Upper lobe of right lung (tissue), 1 donor: ENCODE results near the gene PCDHB7. TPM values are rescaled to one million over a fixed set of nuclear protein-coding genes. Genes with fewer than 3 reads are reported as not detected.
"Not testable (repeated sequence)": the region's sequence is repeated elsewhere in the genome, so short reads cannot be mapped to it uniquely, and the experiment has no call there.

Experiments
- ATAC-seq: fragments of 200-7000 bp; cut with Tn5 transposase; one replicate; pipeline ENCODE4 v1.9.1; 2020; ENCODE audit warnings: mild to moderate bottlenecking, moderate library complexity
- DNase-seq: peaks from one replicate; pipeline ENCODE4 v3.0.0-alpha.2; 2020
- H3K27ac ChIP-seq: fragments of 200-600 bp; one replicate; pipeline ENCODE4 v1.8.0; 2022
- H3K27me3 ChIP-seq: fragments of 200-600 bp; one replicate; pipeline ENCODE4 v1.8.0; 2022; ENCODE audit warnings: mild to moderate bottlenecking
- H3K36me3 ChIP-seq: fragments of 200-600 bp; one replicate; pipeline ENCODE4 v1.8.0; 2022
- H3K4me1 ChIP-seq: fragments of 200-600 bp; one replicate; pipeline ENCODE4 v1.8.0; 2022
- H3K4me3 ChIP-seq: fragments of 200-600 bp; one replicate; pipeline ENCODE4 v1.8.0; 2022; ENCODE audit warnings: mild to moderate bottlenecking
- H3K9me3 ChIP-seq: fragments of 200-600 bp; one replicate; pipeline ENCODE4 v1.8.0; 2022
- intact Hi-C: fragments of 100-400 bp; cut with DNase I; formaldehyde crosslinking; loops from one replicate; pipeline ENCODE4 v1.11.0; 2022
- total RNA-seq: library from RNA; stranded (reverse); fragmentation: NEBNext Ultra II Directional; extraction: Animal tissue kit (Norgen Biotek cat#: 25700); gene quantifications from one replicate; pipeline ENCODE4 v1.2.1, GENCODE V29; 2021
- TF ChIP-seq, protein P1 (sequence below): fragments of 200-600 bp; IDR thresholded peaks from one replicate; pipeline ENCODE4 v1.8.0; 2022; ENCODE audit warnings: antibody characterized with exemption
- donor health status: DM: no; HTN: yes; CAD: no; lungs with severe emphysema.

Gene PCDHB7
- total RNA-seq, 1 donor from 2014 or later, result 2.8 TPM

DNA sequence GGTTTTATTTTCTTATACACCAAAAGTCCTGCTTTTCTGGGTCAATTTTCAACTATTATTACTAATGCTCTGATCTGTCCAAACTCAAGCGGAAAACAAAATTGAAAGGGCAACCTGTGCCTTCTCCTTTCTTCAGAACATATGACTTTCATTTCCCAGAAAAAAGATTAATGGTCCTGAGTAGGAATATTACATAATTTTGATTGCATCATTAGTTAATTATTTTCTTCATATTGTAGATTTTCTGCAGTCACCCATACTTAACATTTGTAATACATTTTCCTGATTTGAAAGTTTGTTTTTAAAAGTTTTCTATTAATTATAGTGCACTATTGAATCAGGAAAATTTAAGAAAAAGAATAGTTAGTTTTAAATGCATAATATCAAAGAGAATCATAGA lies 3.5 kb downstream of the PCDHB7 start:
- peaks cover 14% of the 10 kb centered on the region for H3K27me3 ChIP-seq
- H3K9me3 ChIP-seq, result peaks cover 7% of the 10 kb centered on the region
- intact Hi-C loops, result no loop called here
- H3K27ac ChIP-seq, result no peak overlapping the region
- ATAC-seq, result no peak
- no peaks in the 10 kb centered on the region for H3K36me3 ChIP-seq
- no peak overlapping the region for H3K4me3 ChIP-seq
- DNase-seq, result no peak
- TF ChIP-seq, protein P1, sequence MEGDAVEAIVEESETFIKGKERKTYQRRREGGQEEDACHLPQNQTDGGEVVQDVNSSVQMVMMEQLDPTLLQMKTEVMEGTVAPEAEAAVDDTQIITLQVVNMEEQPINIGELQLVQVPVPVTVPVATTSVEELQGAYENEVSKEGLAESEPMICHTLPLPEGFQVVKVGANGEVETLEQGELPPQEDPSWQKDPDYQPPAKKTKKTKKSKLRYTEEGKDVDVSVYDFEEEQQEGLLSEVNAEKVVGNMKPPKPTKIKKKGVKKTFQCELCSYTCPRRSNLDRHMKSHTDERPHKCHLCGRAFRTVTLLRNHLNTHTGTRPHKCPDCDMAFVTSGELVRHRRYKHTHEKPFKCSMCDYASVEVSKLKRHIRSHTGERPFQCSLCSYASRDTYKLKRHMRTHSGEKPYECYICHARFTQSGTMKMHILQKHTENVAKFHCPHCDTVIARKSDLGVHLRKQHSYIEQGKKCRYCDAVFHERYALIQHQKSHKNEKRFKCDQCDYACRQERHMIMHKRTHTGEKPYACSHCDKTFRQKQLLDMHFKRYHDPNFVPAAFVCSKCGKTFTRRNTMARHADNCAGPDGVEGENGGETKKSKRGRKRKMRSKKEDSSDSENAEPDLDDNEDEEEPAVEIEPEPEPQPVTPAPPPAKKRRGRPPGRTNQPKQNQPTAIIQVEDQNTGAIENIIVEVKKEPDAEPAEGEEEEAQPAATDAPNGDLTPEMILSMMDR, result no peak
- no peaks in the 10 kb centered on the region for H3K4me1 ChIP-seq

DNA sequence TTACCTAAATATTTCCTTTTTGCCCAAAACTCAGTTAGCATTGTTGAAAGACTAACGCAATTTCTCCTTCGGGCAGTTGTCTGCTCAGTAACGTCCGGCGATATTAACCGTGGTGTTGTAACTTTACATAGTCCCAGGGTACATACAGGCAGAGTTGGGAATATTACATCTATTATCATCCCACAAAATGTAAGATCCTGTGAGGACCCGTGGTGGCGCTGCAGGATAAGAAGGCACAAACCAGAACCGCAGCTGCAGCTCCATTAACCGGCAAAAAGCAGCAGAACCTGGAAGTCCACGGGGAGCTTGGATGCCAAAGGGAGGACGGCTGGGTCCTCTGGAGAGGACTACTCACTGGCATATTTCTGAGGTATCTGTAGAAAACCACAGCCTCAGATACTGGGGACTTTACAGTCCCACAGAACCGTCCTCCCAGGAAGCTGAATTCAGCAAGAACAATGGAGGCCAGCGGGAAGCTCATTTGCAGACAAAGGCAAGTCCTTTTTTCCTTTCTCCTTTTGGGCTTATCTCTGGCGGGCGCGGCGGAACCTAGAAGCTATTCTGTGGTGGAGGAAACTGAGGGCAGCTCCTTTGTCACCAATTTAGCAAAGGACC lies 5.2 kb downstream of the PCDHB7 start, which contains the start of gene PCDHB8:
PCDHB8 (plus strand) TSS at position 214 of the 615 bp plus-strand sequence; CDS start at position 459, 245 bp downstream.
- peaks cover 14% of the 10 kb centered on the region for H3K27me3 ChIP-seq
- DNase-seq, H3K4me3 ChIP-seq, H3K4me1 ChIP-seq, H3K9me3 ChIP-seq, H3K27ac ChIP-seq, H3K36me3 ChIP-seq, intact Hi-C loops: not testable (repeated sequence)
- ATAC-seq, result peak; percentile 67

DNA sequence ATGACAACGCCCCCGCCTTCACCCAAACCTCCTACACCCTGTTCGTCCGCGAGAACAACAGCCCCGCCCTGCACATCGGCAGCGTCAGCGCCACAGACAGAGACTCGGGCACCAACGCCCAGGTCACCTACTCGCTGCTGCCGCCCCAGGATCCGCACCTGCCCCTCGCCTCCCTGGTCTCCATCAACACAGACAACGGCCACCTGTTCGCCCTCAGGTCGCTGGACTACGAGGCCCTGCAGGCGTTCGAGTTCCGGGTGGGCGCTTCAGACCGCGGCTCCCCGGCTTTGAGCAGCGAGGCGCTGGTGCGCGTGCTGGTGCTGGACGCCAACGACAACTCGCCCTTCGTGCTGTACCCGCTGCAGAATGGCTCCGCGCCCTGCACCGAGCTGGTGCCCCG lies 6.9 kb downstream of the PCDHB7 start:
- DNase-seq, H3K9me3 ChIP-seq, ATAC-seq, H3K27ac ChIP-seq, H3K36me3 ChIP-seq, H3K4me3 ChIP-seq, H3K4me1 ChIP-seq, intact Hi-C loops: not testable (repeated sequence)
- peaks cover 14% of the 10 kb centered on the region for H3K27me3 ChIP-seq

DNA sequence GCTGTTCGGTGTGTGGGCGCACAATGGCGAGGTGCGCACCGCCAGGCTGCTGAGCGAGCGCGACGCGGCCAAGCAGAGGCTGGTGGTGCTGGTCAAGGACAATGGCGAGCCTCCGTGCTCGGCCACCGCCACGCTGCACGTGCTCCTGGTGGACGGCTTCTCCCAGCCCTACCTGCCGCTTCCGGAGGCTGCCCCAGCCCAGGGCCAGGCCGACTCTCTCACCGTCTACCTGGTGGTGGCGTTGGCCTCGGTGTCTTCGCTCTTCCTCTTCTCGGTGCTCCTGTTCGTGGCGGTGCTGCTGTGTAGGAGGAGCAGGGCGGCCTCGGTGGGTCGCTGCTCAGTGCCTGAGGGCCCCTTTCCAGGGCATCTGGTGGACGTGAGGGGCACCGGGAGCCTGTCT lies 7.4 kb downstream of the PCDHB7 start:
- H3K27me3 ChIP-seq, result peaks cover 14% of the 10 kb centered on the region
- H3K27ac ChIP-seq, H3K4me3 ChIP-seq, H3K9me3 ChIP-seq, DNase-seq, H3K36me3 ChIP-seq, intact Hi-C loops, ATAC-seq, H3K4me1 ChIP-seq: not testable (repeated sequence)

DNA sequence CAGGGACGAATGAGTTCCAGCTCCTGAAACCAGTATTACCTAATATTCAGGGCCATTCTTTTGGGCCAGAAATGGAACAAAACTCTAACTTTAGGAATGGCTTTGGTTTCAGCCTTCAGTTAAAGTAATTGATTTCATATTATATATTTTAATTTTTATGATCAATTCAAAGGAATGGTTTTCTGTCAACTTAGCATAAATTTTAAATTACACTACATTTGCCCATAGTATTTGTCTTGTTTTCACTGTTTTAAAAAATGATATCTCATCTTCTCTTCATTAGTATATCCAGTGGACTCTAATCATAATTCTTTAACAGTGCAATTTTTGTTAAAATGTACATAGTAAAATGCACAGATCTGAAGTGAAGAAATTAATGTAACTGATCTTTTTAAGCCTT lies 7.9 kb downstream of the PCDHB7 start:
- Histone ChIP-seq H3K27me3 (peaks cover 14% of the 10 kb centered on the region), H3K27ac (no peak overlapping the region), H3K9me3 (peaks cover 7% of the 10 kb centered on the region), H3K36me3 (no peaks in the 10 kb centered on the region), H3K4me3 (no peak overlapping the region), H3K4me1 (no peaks in the 10 kb centered on the region)
- no peak for DNase-seq
- intact Hi-C loops, result no loop called here
- ATAC-seq, result no peak
- TF ChIP-seq, protein P1, result no peak

DNA sequence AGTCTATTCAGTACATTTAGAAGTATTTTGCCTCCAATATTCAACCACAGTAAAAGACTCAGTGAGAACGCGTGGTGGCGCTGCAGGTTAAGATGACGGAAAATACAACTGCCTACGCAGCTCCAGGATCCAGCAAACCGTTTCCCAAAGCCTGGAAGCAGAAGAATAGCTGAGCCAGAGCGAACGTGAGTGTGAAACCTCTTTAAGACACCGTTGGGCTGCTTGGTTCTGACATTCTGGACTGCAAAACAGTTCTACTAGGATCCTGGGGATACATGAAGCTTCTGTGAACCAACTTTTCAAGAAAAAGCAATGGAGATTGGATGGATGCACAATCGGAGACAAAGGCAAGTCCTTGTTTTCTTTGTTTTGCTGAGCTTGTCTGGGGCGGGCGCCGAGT lies 9.8 kb downstream of the PCDHB7 start, which contains the start of gene PCDHB16:
PCDHB16 (plus strand) TSS at position 140 of the 400 bp plus-strand sequence; CDS start at position 313, 173 bp downstream.
- intact Hi-C loops, result no loop called here
- H3K4me1 ChIP-seq, result no peaks in the 10 kb centered on the region
- TF ChIP-seq, protein P1, result peak; percentile 37
- H3K36me3 ChIP-seq, result no peaks in the 10 kb centered on the region
- peaks cover 7% of the 10 kb centered on the region for H3K27me3 ChIP-seq
- ATAC-seq, result peak; percentile 44
- DNase-seq, result no peak
- peak within 1 kb of the TSS; percentile 28 for H3K4me3 ChIP-seq
- H3K27ac ChIP-seq, result no peak within 1 kb of the TSS
- H3K9me3 ChIP-seq, result peaks cover 3% of the 10 kb centered on the region

DNA sequence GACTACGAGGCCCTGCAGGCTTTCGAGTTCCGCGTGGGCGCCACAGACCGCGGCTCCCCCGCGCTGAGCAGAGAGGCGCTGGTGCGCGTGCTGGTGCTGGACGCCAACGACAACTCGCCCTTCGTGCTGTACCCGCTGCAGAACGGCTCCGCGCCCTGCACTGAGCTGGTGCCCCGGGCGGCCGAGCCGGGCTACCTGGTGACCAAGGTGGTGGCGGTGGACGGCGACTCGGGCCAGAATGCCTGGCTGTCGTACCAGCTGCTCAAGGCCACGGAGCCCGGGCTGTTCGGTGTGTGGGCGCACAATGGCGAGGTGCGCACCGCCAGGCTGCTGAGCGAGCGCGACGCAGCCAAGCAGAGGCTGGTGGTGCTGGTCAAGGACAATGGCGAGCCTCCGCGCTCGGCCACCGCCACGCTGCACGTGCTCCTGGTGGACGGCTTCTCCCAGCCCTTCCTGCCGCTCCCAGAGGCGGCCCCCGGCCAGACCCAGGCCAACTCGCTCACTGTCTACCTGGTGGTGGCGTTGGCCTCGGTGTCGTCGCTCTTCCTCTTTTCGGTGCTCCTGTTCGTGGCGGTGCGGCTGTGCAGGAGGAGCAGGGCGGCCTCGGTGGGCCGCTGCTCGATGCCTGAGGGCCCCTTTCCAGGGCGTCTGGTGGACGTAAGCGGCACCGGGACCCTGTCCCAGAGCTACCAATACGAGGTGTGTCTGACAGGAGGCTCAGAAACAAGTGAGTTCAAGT lies 11.8 kb downstream of the PCDHB7 start:
- intact Hi-C loops, H3K27me3 ChIP-seq, DNase-seq, H3K4me3 ChIP-seq, ATAC-seq, H3K4me1 ChIP-seq, H3K27ac ChIP-seq, H3K9me3 ChIP-seq, H3K36me3 ChIP-seq: not testable (repeated sequence)
